T47D (cell line): ENCODE results near the gene ELL.
"Not testable (repeated sequence)": the region's sequence is repeated elsewhere in the genome, so short reads cannot be mapped to it uniquely, and the experiment has no call there.

Experiments used
- DNase-seq, 2 experiments: peaks; one replicate each; pipeline versions ENCODE4 v3.0.0 to v3.0.0-alpha.2; 2011 to 2012; ENCODE audit warnings: low read depth in 1 of 2, low spot score in 1 of 2
- JUND ChIP-seq: IDR thresholded peaks from 2 replicates; pipeline ENCODE4 v1.6.1; 2012; ENCODE audit warnings: low read depth
- in situ Hi-C: cut with HindIII; loops from 2 replicates; pipeline ENCODE4 v1.10.0; 2016; ENCODE audit warnings: low sequenced_read_pairs, low pct_unique_long_range_greater_than_20kb

ELL gene

DNA sequence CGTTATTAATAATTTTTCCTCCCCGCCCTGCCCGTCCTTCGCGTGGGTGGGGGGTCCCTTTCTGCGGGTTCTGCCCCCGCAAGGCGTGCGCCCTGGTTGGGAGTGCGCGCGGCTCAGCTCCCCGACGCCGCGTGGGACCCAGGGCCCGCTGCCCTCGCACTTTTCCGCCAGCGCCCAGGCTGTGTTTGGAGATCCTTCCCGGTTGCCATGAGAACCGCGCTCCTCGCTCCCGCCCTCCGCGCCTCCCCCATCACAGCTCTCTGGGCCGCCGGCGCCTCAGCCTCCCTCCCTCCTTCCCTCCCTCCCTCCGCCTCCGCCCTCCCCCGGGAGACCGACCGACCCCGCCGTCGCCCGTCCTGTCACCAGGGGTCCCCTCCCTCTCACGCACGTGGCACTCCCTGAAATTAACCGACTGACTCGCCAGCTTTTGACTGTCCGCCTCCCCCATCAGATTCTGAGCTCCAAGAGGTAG, 105.1 kb downstream of the ELL start:
- TF ChIP-seq JUND = no peak
- peak; percentile 65 to 86 for DNase-seq
- in situ Hi-C loops = no loop called here

DNA sequence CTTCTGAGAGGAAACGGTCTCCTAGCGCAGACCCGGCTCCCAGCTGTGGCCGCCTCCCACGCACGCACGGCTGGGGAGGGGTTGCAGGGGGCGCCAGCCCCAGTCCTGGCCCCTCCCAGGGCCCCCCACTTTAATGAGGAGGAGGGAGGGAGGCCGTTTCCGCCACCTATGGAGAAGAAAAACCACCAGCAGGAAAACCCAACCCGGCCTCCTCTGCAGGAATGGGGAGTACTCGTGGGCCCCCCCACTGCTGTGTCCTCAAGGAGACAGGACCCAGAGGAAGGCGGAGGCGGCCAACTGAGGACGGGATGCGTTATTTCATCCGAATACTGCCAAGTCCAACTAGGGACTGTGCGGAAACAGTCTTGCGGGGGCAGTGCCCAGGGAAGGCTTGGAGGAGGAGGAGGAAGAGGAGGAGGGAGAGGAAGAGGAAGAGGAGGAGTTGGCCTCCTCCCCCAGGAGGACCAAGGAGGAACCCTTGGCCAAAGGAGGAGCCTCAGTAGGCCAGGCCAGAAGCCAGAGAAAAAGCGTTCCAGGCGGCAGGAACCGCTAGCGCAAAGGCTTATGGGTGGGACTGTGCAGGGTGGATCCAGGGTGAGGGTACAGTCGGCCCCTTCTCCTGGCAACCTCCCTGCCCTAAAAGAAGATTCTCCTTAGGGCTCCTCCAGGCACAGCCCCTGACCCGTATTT, 106.5 kb downstream of the ELL start:
- no peak for TF ChIP-seq JUND
- DNase-seq = peak in 1 of 2 experiments; percentile 71
- in situ Hi-C loops = no loop called here

DNA sequence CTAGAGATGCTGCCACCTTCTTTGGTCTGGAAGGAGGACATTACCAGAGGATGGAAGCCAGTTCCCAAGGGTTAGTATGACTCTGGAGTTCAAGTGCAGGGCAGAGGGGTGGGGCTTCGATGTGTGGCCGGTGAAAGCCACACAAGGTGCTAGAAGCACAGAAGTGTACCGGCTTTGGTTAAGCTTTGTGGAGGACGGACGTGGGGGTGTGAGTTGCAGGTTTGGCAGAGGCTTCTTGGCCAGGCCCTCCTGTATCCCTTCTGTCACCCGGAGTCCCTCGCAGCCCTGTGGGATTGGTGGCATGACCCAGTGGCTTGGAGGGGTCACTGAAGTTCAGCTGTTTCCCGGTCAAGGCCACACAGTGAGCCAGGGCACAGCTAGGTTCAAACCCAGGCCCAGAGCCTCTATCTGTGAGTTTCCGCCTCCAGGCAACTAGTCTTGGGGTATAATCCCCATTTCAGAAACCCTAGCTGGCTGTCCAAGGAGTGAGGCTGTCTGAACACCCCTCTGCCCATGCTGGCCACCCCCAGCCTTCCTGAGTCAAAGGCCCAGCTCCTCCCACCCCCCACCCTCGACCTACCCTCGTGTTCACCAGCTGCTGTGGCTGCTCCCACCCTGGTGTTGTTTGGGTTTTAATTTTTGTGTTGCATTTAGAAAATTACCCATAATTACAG, 107.2 kb downstream of the ELL start:
- in situ Hi-C loops = no loop called here
- peak in 1 of 2 experiments; percentile 52 for DNase-seq

DNA sequence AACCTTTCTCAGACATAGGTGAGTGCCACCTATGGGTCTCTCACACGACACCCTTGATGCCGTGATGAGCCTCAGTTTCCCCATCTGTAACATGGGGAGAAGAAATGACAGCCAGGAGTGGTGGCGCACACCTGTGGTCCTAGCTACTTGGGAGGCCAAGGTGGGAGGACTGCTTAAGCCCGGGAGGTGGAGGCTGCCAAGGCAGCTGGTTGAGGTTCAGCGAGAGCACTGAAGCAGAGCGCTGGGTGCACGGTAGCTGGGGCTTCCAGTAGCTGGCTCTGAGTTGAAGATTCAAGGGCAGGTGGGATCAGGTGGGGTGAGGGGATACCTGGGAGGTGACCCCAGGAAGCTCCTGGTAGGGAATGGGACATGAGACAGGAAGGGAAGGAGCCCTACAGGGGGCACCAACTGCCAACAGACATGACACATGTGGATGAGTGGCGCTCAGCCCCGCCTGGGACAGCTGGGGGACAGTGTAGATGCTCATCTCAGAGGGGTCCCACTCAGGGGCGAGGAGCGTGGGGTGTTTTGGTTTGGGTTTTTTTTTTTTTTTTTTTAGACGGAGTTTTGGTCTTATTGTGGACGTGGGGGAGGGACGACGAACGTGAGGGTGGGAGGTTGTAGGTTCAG, 109.1 kb downstream of the ELL start:
- no peak for TF ChIP-seq JUND
- DNase-seq = no peak
- in situ Hi-C loops = no loop called here

More for the DNA sequence above, 107.2 kb downstream of the ELL start:
- no peak for TF ChIP-seq JUND

DNA sequence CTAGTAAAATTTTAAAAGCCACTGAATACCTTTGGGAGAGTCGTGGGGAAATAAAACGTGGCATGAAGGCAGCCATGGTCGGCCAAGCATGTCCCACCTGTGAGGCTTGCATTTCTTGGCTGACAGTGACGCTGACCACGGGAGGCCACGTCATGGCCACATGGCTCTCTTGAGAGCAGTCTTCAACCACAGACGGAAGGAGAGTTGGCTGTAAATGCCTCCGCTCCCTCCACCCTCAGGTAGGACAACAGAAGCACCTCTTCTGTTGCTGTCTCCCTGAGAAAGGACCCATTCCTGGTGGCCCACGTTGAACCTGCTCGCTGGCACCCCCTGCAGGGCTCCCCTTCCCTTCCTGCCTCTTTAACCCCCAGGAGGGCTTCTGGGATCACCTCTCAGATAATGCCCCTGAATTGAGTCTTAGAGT, 113.8 kb downstream of the ELL start:
- no peak for TF ChIP-seq JUND
- DNase-seq = peak in 1 of 2 experiments; percentile 37
- in situ Hi-C loops = no loop called here

DNA sequence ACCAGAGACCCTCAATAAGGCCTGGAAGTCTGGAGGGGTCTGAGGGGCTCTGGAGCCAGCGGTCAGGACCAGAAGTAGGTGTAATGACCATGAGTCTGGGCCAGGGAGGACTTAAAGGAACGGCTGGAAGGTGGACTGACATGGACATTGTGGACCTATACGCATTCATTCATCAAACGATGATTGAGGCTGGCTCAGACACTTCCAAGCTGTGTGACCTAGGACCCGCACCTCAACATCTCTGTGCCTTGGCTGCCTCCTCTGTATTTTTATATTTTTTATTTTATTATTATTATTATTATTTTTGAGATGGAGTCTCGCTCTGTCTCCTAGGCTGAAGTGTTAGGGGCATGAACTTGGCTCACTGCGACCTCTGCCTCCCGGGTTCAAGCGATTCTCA, 115.1 kb downstream of the ELL start:
- DNase-seq = no peak
- no peak for TF ChIP-seq JUND
- in situ Hi-C loops = no loop called here

DNA sequence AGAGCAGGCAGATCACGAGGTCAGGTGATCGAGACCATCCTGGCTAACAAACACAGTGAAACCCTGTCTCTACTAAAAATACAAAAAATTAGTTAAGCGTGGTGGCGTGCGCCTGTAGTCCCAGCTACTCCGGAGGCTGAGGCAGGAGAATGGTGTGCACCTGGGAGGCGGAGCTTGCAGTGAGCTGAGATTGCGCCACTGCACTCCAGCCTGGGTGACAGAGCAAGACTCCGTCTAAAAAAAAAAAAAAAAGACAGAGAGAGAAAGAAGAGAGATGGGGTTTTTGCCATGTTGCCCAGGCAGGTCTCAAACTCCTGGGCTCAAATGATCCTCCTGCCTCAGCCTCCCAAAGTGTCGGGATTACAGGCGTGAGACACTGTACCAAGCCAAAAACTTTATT, 116.1 kb downstream of the ELL start:
- DNase-seq, in situ Hi-C loops: not testable (repeated sequence)

DNA sequence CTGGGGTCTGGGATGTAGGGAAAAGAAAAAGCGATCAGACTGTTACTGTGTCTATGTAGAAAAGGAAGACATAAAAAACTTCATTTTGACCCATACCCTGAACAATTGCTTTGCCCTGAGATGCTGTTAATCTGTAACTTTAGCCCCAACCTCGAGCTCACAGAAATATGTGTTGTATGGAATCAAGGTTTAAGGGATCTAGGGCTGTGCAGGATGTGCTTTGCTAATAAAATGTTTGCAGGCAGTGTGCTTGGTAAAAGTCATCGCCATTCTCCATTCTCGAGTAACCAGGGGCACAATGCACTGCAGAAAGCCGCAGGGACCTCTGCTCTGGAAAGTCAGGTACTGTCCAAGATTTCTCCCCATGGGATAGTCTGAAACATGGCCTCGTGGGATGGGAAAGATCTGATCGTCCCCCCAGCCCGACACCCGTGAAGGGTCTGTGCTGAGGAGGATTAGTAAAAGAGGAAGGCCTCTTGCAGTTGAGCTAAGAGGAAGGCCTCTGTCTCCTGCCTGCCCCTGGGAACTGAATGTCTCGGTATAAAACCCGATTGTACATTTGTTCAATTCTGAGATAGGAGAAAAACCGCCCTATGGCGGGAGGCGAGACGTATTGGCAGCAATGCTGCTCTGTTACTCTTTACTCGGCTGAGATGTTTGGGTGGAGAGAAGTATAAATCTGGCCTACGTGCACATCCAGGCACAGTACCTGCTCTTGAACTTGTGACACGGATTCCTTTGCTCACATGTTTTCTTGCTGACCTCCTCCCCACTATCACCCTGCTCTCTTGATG, 119.2 kb downstream of the ELL start:
- in situ Hi-C loops, DNase-seq: not testable (repeated sequence)

DNA sequence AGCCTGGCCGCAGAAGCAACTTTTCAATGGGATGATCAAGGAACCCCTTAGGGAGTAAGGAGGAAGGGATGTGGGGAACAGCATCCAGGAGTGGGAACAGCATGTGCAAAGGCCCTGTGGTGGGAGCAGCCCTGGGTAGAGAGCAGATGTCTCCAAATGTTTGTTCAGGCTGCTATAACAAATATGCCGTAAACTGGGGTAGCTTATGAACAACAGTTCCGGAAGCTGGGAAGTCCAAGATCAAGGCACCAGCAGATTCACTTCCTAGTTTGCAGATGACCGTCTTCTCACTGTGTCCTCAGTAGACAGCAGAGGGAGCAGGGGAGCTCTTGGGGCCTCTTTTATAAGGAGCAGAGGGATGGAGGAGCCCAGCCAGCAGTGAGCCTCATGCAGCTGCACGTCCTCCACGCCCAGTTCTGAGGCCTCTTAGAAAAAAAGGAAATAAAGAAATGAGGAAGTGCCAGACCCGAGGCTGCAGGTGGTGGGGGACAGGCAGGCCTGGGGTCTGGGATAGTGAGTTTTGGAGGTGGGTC, 120.2 kb downstream of the ELL start:
- DNase-seq = peak in 1 of 2 experiments; percentile 78
- no peak for TF ChIP-seq JUND
- in situ Hi-C loops = no loop called here

DNA sequence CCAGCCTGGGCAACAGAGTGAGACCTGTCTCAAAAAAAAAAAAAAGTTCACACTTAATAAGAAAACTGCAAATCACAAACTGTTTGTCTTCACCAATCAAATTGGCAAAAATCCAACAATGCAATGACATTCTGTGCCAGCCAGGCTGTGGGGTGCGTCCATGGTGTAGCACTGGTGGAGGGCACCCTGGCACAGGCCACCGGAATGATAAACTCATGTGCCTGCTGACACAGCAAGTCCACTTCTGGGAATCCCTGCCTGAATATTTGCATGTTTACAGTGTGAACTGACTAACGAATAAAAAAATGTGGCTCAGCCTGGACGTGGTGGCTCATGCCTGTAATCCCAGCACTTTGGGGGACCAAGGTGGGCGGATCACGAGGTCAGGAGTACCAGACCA, 122.9 kb downstream of the ELL start:
- no peak for DNase-seq
- TF ChIP-seq JUND = no peak
- in situ Hi-C loops = no loop called here

DNA sequence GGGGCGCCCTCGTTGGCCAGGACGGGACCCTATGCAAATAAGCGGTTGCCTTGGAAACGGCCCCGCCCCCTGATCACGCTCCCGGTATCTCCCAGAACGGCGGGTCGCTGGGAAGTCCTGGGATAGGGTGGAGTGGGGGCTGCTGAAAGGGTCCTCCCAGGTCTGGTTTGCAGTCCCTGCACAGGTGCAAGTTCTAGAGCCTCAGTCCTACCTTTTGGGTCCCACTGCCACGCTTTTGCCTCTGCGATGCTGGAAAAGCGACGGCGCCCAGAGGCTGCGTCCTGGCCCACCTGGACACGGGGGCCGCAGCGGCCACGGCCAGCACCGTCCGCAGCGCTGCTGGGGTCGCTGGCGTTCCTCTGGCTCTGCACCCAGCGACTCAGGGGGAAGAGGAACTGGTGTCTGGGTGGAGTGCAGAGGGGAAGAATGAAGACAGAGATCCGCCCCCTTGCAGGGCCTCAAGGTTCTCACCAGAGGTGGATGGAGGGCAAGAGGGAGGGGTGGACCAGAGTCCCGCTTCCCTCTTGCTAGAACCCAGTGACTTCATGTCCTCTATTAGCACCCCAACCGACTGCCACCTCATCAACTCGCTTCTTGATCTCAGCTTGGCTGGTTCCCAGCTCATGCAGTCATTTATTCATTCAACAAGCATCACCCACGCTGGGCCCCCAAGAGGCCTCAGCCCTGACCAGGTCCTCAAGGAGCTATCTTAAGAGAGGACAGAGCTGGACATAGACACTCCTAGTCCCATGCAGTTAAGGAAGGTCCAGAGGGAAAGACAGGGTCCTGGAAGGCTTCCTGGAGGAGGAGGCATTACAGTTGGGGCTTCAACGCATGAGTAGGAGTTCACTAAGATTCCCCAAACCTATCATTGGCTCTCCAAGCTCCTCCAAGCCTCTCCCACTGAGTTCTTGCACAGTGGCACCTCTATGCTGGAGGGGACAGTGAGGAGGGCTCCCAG, 124.3 kb downstream of the ELL start, which contains the start of gene LRRC25:
LRRC25 (minus strand) TSS at position 381 of the 961 bp plus-strand sequence. CDS start 659 bp downstream, outside the sequence.
- no peak for TF ChIP-seq JUND
- DNase-seq = no peak
- in situ Hi-C loops = no loop called here
